Measurements from ENCODE around the gene SULT1C3.

SULT1C3 gene

GRCh38 chr2:108304975-108305374 lies 65.2 kb downstream of the SULT1C3 start:
- DNase-seq (ENCODE audit: low read depth) = no peak

- DNase-seq (ENCODE audit: low read depth) = no peak
Observed at GRCh38 chr2:108305901-108306300, 66.1 kb downstream of the SULT1C3 start.

- no peak for DNase-seq (ENCODE audit: low read depth)
Observed at GRCh38 chr2:108309903-108310302, 70.1 kb downstream of the SULT1C3 start.

Measured in amniotic epithelial cell (primary cell).